ENCODE results near the gene RIN3.

Gene RIN3

DNA sequence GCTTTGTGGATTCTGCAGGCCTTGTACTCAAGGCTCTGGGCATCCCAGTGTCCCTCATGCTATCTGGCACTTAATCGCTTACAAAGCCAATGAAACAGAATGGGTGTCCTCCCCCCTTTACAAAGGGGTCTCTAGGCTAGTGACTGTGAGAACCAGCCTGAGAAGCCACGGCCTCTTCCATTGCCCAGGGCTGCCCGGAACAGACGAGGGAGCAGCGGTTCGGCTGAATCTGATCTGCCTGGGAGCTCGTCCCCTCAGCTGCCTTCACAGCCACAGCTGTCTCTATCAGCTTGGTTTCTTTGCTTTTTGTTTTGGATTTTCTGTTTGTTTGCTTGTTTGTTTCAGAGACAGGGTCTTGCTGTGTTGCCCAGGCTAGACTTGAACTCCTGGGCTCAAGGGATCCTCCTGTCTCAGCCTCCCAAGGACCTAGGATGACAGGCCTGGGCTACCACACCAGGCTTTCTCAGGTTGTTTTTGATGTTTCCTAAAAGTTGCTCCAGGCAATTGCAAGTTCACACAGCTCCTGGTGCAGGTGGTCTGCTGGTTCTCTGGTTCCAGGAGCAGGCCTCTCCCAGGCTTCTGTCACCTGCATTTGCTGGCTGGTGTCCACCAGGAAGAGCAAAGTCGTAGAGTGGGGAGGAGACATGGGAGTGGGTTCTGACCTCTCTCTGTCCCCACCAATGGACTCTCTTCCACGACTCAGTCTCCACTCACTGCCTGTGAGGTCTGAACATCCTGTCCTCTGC lies 10.9 kb upstream of the RIN3 start:
- CTCF ChIA-PET: interaction anchor here (1.5 kb wide), 1 partner anchor 184 kb away, joined by 4 read pairs; no protein-coding TSS in a partner anchor
- no peak for DNase-seq (ENCODE audit: low read depth, low spot score)
- H3K4me3 ChIP-seq (ENCODE audit: low read depth, low read length): no peak overlapping the region
- TF ChIP-seq, protein P1, sequence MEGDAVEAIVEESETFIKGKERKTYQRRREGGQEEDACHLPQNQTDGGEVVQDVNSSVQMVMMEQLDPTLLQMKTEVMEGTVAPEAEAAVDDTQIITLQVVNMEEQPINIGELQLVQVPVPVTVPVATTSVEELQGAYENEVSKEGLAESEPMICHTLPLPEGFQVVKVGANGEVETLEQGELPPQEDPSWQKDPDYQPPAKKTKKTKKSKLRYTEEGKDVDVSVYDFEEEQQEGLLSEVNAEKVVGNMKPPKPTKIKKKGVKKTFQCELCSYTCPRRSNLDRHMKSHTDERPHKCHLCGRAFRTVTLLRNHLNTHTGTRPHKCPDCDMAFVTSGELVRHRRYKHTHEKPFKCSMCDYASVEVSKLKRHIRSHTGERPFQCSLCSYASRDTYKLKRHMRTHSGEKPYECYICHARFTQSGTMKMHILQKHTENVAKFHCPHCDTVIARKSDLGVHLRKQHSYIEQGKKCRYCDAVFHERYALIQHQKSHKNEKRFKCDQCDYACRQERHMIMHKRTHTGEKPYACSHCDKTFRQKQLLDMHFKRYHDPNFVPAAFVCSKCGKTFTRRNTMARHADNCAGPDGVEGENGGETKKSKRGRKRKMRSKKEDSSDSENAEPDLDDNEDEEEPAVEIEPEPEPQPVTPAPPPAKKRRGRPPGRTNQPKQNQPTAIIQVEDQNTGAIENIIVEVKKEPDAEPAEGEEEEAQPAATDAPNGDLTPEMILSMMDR (IDR thresholded peaks at IDR 0.05; ENCODE audit: insufficient read depth, low read length, missing control alignments): no peak
- POLR2A ChIA-PET: no interaction called here

DNA sequence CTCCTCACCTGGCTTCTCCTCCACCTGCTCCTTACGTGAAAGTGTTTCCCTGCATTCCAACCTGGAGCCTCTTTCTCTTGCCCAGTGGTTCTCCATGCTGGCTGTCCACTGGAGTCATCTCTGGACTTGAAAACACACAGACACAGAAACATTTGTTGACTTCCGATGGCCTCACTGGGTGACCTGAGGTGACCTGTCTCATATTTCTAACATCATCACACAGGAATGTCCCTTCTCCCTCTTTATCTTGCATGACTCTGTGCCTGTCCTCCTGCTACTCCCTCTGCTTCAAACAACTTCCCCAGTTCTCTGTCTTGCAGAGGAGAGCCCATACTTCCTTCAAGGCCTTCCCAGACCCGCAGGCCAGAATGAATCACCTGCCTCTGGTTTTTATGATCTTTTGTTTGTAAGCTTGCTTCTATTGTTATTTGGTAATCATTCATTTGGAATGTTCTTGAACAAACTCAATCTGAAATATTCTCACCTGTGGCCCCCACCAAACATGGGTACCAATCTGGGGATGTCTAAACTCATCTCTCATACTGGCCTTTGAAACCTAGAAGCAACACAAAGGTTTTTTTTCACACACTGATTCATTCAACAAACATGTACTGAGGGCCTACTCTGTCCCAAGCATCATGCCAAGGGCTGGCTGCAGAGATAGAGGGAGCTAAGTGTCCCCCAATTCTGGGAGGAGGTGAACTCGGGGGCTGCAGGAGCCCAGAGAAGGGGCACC lies 9.7 kb upstream of the RIN3 start:
- TF ChIP-seq, protein P1 (IDR thresholded peaks at IDR 0.05; ENCODE audit: insufficient read depth, low read length, missing control alignments): no peak
- no peak for DNase-seq (ENCODE audit: low read depth, low spot score)
- ChIA-PET POLR2A (no interaction called here), CTCF (interaction anchor here (1.3 kb wide), 2 partner anchors 17 to 34 kb away, joined by 3 to 4 read pairs; no protein-coding TSS in a partner anchor)
- H3K4me3 ChIP-seq (ENCODE audit: low read depth, low read length): no peak overlapping the region

DNA sequence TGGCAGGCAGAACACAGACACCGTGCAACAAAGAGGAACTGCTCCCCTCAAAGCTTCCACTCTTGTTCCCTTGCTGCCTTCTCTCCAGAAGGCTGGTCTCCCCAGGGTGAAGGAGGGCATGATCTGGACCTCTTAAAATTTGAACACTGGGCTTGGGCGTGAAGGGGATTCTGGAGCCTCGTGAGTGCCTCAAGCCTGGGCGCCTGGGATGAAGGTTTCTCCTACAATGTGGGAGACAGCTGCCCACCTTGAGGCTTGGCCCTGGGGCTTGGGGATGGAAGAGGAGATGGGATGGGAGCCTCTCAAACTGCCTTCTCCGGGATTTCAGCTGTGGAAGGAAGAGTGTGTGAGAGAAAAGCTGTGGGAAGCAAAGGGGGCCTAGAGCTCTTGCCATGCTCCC lies 7.8 kb upstream of the RIN3 start:
- POLR2A ChIA-PET: interaction anchor here (1.3 kb wide), 1 partner anchor 34 kb away, joined by 3 read pairs; no protein-coding TSS in a partner anchor
- H3K4me3 ChIP-seq (ENCODE audit: low read depth, low read length): no peak overlapping the region
- TF ChIP-seq, protein P1 (IDR thresholded peaks at IDR 0.05; ENCODE audit: insufficient read depth, low read length, missing control alignments): no peak
- CTCF ChIA-PET: interaction anchor here (1.5 kb wide), 1 partner anchor 16 kb away, joined by 3 read pairs; no protein-coding TSS in a partner anchor
- DNase-seq (ENCODE audit: low read depth, low spot score): no peak

DNA sequence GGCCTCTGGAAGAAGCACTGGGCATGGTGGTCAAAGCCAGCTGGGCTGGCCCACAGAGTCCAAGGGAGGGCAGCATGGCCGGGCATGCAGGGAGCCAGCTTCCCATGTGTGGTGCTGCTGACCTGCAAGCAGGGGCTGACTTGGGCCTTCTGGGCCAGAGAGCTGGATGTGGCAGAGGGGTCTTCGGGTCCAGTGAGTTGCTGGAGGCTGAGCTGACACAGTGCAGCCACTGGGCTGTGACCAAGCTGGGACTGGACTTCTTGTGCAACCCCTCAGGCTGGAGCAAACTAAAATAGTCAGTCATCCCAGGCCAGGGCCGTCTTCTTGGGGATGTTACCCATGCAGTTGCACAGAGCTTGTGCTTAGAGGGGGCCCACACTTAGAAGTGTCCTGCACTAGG lies 7.3 kb upstream of the RIN3 start:
- H3K4me3 ChIP-seq (ENCODE audit: low read depth, low read length): no peak overlapping the region
- DNase-seq (ENCODE audit: low read depth, low spot score): no peak
- TF ChIP-seq, protein P1 (IDR thresholded peaks at IDR 0.05; ENCODE audit: insufficient read depth, low read length, missing control alignments): no peak
- POLR2A ChIA-PET: interaction anchor here (1.3 kb wide), 1 partner anchor 34 kb away, joined by 3 read pairs; no protein-coding TSS in a partner anchor
- CTCF ChIA-PET: interaction anchor here (1.5 kb wide), 1 partner anchor 16 kb away, joined by 3 read pairs; no protein-coding TSS in a partner anchor

DNA sequence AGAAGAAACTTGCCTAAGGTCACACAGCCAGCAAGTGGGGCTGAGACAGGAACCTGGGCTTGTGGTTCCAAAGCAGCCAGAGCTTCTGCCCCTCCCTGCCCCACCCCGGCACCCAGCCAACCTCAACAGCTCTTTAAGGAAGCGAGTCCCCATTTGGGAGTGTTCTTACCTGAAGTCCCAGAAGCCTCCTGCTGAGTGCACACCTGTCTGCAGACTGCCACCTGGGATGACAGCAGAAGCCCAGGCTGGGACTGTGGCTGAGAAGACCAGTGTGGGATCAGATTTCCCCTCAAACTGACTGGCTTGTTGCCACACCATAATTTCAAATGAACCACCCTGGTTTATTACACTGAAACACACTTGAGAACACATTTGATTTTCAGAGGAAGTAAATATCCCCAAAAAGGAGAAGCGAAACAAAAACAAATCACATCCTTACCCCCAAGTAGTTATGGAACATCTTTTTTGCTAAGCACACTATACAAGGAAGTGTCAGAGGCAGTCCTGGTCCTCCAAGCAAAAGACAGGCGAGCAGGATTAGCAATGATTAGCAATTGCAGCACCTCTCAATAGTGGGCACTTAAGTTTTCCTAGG lies 6.3 kb upstream of the RIN3 start:
- TF ChIP-seq, protein P1 (IDR thresholded peaks at IDR 0.05; ENCODE audit: insufficient read depth, low read length, missing control alignments): no peak
- DNase-seq (ENCODE audit: low read depth, low spot score): no peak
- POLR2A ChIA-PET: no interaction called here
- CTCF ChIA-PET: no interaction called here
- no peak overlapping the region for H3K4me3 ChIP-seq (ENCODE audit: low read depth, low read length)

DNA sequence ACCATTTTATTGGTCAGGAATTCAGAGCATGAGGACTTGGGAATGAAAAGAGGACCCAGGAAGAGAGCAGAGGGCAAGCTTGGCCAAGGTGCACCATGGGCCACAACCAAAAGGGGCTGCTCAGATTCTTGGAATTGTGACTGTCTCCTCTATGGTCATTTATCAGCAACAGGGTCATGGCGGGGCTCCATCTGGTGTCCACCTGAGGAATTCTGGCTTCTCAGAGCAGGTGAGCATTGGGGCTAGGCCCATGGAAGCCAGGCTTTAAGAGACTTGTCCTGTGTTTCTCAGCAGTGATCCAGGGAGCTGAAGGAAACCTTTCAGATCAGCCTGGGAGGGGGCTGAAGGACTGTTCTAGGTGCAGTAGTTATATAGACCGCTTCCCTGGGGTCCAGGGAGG lies 2.6 kb upstream of the RIN3 start:
- ChIA-PET POLR2A (no interaction called here), CTCF (interaction anchor here (1.0 kb wide), 1 partner anchor 37 kb away, joined by 3 read pairs; no protein-coding TSS in a partner anchor)
- H3K4me3 ChIP-seq (ENCODE audit: low read depth, low read length): no peak overlapping the region
- TF ChIP-seq, protein P1 (IDR thresholded peaks at IDR 0.05; ENCODE audit: insufficient read depth, low read length, missing control alignments): no peak
- no peak for DNase-seq (ENCODE audit: low read depth, low spot score)
